ENCODE measurements around the gene NAA40.
"Not testable (repeated sequence)": the region's sequence is repeated elsewhere in the genome, so short reads cannot be mapped to it uniquely, and the experiment has no call there.

The NAA40 gene

DNA sequence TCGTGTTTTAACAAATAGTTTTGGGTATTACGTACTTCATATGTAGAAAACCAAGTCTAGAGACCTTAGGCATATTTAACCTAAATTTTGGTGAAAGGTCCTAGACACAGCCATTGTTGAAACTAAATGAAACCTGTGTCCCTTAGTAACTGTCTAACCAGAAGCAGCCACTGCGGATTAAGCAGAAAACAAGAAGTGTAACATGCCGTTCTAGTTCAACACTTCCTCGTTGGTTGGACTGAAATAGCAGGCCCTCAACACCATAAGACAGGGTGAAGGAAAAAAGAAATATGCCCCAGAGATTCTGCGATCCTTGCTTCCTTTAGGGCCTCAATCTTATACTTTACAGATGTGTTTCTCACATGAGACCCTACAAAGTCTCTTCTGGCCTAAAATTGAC lies 2.0 kb downstream of the NAA40 start:
- DNase-seq: no peak

DNA sequence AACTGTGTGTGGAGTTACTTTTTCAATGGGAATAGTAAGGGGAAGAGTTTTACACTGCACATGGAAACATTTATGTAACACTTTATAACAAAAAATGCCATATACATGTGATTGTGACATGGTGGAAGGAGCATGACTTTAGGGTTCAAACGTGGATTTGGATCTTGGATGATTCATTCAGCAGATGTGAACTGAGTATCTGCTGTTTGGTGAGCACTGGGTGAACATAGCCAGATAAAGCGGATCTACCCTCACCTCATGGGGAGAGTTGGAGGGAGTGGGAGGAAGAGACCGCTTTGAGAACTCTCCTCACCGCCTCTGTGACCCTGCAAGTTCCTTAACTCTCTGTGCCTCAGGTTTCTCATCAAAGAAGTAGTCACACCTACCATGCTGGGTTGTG lies 3.1 kb downstream of the NAA40 start:
- DNase-seq: no peak

DNA sequence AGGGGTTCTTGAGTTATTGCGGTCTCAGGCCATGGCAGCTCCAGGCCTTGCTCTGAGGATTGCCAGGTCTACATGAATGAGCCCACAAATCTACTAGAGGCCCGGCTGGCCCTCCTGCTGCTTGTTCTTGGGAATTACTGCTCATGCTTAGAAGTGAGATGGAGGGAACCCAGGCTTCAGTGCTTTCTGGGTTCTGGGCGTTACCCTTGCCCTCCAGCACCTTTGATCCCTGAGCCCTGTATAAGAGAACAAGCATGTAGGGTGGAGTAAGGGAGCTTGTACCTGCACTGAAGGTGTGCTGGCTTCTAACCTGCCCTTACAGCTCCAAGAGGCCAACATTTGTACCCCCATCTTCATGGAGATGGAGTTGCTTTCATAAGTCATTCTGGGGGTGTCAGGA lies 4.0 kb downstream of the NAA40 start:
- no peak for DNase-seq

DNA sequence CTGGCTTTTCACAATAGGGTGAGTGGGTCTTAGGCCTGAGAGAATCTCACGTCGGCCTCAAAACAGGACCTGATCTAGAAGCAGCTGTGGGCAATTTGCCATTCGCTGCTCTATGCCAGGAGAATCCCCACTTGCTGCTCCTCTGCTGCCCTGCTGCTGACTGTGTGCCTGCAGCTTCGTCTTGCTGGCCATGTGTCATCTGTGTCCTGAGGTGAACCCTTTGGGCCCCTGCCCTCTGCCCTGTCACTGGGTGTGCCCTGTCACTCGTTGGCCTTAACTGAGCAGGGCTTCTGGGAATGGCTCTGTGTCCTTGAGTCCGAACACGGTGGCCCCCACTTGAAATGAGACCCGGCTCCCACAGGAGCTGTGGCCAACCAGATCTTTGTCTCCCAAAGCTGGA lies 6.2 kb downstream of the NAA40 start:
- DNase-seq: no peak

DNA sequence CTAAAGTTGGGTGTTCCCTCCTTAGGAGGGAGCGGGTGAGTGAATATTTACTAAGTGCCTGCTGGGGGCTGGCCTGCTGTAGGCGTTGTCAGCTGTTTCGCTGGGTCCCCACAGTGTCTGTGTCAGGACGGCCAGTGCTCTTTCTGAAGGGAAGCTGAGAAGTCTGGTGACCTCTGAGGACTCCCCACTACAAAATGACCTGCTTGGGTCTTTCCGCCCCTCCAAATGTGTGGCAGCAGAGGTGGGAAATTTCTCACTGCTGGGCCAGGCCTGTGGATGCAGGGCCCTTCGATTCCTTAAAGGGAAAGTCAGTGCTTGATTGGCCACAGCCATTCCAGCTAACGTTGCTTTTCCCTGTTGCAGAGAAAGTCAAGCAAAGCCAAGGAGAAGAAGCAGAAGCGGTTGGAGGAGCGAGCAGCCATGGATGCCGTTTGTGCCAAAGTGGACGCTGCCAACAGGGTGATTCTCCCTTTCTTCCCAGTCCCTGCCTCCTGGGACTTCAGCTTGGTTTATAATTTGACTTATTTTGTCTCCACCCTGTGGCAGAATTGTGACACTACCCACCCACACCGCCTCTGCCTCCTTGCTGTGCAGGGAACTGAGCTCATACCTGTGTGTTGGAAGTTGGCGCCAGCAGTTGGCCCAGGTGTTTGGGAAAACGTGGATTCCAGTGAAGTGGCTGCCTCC lies 6.8 kb downstream of the NAA40 start:
- peak; percentile 37 for DNase-seq

DNA sequence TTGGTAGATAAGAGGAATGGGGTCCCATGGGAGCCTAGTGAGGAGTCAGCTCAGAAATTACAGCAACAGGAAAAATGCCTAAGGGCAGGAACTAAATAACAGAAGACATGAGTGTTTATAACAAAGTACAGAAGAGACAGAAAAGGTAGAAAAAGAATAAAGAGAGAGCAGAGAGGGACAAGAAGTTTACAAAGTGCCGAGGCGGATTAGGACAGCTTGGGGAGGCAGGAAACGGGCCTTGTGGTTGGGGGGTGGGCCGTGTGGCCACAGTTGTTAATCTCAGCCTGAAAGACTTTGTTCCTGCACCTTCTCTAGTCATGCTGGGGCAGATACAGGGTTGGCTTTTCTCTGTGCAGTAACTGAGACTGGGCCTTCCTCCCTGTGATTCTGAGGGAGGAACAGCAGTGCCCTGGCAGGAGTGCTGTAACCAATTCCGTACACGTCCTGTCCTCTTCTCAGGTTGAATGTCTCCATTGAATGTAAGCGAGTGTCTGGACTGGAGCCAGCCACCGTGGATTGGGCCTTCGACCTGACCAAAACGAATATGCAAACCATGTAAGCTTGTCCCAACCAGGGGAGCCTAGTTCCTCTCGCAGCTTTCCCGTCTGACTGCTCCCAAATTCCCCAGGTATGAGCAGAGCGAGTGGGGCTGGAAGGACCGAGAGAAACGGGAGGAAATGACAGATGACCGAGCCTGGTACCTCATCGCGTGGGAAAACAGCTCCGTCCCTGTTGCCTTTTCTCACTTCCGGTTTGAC lies 13.2 kb downstream of the NAA40 start:
- DNase-seq: no peak

DNA sequence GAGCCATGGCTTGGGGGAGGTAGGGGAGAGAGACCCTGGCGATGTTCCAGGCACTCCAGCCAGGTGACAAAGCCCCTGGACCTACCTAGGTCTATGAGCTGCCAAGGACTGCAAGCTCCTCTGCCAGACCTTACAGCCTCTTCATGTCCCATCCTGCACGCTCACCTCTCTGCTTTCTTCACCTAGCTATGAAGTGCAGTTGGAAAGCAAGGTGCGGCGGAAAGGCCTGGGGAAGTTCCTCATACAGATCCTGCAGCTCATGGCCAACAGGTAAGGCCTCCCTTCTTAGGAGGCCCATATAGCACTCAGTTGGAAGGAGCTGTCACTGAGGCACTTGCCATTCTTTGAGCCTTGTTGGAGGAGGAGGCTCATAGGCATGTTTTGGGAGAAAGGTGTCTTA lies 13.8 kb downstream of the NAA40 start:
- DNase-seq: no peak

DNA sequence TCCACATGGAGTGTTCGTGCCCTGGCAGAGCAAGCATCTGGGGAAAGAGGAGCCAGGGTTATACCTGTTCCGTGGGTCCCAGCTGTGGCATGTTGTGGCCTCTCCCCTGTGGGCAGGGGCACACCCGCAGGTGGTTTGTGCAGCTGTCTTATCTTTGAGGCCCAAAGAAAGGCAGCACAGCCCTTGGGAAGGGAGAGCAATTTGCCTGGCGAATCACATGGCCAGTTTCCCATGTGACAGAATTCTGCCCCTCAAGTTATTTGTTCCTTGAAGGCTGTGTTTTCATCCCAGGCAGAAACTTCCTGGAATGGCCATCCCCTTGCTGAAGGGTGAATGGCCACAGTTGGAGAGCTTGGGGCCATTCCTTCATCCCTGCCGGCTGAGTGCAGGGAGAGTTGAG lies 19.2 kb downstream of the NAA40 start:
- no peak for DNase-seq

DNA sequence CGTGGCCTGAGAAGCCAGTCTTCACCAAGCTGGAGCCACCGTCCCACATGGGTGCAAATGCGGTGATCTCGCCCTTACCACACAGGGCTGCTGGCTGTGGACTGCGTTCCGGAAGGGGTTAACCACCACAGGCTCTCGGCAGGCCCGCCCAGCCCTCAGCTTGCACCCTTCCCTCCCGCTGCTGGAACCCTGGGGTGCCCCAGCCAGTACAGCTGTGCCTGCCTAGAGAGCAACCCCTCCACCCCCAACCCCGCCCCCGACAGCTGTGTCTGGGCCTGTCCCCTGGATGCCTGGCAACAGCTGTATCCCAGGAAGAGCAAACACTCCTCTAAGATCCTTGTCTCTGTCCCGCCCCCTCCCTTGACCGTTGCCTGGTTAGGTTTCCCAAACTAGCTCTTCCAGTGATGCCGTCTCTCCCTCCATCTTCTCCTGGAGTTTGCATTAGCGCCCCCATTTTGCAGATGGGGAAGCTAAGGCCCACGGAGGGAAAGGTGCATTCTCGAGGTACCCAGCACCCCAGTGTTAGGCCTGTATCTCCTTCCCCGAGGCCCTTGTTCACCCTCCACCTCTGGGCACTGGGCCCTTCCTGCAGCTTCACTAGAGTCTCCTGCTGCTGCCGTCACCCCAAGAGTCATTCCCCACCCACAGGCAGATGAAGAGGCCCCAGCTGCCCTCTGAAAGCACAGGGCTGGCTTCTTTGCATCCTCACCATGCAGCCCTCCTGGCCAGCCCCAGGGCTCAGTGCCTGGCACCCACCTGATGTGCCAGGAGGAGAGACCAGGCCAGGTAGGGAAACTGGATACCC lies 23.0 kb downstream of the NAA40 start:
- DNase-seq: no peak

DNA sequence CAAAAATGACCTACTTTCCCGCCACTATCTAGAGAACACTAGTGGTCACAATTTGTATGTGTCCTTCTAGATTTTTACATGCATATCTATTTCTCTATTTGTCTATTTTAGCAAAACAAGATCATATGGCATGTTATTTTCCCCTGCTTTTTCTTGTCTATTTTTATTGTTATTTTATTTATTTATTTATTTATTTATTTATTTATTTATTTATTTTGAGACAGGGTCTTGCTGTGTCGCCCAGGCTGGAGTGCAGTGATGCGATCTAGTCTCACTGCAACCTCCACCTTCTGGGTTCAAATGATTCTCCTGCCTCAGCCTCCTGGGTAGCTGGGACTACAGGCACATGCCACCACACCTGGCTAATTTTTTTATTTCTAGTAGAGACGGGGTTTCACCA lies 25.1 kb downstream of the NAA40 start:
- not testable (repeated sequence) for DNase-seq

DNA sequence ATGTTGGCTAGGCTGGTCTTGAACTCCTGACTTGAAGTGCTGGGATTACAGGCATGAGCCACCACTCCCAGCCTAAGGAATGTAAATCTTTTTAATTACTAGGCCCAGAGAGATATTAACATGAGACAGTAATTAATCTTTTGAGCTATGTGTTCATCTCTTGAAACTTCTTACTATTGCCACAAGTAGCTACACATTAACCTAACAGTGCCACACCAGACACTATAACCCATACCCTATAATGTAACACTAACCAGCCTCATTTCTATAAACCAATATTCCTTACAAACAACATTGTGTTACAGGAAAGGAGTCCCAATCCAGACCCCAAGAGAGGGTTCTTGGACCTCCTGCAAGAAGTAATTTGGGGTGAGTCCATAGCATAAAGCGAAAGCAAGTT lies 27.6 kb downstream of the NAA40 start:
- no peak for DNase-seq

DNA sequence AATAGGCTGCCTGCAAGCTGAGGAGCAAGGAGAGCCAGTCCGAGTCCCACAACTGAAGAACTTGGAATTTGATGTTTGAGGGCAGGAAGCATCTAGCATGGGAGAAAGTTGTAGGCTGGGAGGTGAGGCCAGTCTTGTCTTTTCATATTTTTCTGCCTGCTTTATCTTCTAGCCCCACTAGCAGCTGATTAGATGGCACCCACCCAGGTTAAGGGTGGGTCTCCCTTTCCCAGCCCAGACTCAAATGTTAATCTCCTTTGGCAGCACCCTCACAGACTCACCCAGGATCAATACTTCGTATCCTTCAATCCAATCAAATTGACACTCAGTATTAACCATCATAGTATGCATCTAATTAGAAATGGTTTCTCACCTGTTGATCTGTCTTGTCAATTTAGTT lies 30.7 kb downstream of the NAA40 start:
- DNase-seq: no peak

DNA sequence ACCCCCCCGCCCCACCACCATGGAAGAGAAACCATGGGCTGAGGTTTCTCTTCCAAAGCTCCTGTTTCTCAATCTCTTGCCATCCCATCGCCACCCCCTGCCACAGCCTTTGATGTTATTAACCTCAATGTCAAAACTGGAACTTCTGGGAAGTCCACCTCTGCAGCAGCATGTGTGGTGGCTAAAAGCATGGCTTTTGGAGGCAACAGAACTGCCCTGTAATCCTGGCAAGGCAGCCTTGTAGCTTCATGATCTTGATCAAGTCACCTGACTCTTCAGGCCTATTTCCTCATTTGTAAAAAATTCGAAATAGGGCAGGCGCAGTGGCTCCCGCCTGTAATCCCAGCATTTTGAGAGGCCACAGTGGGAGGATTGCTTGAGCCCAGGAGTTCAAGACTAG lies 32.1 kb downstream of the NAA40 start:
- DNase-seq: no peak

DNA sequence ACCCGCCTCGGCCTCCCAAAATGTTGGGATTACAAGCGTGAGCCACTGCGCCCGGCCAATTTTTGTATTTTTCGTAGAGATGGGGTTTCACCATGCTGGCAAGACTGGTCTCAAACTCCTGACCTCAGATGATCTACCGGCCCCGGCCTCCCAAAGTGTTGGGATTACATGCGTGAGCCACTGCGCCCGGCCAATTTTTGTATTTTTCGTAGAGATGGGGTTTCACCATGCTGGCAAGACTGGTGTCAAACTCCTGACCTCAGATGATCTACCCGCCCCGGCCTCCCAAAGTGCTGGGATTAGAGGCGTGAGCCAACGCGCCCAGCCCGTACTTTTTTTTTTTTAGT lies 35.1 kb downstream of the NAA40 start:
- DNase-seq: not testable (repeated sequence)

DNA sequence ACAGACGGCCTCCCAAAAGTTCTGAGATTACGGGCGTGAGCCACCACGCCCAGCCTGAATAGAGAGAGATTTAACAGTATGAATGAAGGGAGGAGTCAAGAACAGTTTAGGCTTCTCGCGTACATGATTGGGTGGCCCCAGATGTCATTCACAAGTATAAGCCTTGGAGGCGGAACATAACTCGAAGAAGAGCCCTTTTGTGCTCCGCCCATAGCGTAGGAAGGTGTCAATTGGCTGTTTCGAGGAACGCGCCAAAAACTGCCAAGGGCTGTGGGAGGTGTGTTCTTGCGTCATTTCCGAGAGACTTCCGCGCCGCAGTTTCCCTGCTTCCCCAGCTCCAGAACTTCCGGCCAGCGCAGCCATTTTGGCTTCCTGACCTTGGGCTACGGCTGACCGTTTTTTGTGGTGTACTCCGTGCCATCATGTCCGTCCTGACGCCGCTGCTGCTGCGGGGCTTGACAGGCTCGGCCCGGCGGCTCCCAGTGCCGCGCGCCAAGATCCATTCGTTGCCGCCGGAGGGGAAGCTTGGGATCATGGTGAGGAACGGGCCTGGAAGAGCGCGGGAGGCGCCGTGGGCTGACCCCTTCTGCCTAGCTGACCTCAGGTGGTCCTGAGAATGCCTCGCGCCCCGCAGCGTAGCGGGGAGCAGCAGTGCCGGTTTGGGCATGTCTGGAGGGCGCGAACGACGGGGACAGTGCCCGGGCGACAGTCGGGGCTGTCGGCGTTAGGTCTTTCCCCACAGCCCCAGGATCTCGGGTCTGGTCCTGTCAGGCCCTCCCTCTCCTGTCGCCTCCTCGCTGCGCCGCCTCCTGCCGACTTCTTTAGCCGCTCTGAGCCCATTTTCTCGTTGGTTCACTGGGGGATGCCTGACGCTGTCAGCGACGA lies 35.7 kb downstream of the NAA40 start, which contains the start of gene COX8A:
Gene COX8A, plus strand, starts transcription at position 362 of the 885 bp plus-strand sequence. Its CDS starts 61 bp downstream, at position 423.
- DNase-seq: peak; percentile 95

DNA sequence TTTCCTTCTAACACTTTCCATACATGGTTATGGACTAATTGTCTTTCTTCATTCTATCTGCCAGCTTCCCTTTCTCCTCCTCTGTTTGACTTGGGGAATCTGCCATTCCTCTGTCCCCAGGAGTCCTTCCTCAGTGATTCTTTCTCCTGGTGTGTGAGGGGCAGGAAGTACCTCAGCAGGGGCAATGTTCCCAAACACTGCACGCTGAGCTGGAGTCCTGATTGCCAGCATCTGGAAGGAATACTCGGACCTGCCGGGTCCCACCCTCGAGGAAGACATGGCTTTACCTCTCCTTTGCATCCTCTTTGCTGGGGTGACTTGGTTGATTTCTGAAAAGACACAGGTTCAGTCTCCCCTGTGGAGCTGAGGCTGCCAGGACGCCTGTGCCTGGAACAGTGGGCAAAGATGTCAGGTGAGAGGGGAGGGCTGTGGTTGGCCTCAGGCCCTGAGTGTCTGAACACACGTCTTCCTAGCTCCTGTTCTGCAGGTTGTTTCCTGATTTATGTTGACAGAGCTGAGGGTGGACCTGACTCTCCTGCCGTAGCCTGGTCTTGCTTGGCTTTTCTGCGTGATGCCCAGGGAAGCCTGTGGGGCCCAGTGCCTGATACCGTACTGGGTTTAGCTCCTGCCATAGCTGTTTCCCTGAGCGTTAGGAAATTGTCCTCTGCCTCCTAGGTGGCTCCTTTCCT lies 39.9 kb downstream of the NAA40 start:
- DNase-seq: no peak

DNA sequence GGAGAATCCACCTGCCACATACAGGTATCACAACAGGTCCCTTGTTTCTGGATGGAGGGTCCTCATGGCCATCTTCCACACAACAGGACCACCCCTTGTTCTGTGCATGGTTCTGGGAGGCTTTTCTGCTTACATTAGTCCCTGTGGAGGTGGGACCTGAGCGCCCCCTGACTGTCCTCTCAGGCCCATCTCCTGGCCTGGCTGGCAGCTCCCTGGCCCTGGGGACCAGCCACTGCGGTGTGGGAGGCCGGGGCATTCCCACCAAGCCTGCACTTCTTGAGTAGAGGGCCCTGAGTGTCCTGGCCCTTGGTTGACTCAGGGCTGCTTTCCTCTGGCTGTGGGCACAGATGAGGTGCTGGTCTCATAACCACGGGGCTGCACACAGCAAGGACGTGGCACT lies 40.6 kb downstream of the NAA40 start:
- DNase-seq: no peak

DNA sequence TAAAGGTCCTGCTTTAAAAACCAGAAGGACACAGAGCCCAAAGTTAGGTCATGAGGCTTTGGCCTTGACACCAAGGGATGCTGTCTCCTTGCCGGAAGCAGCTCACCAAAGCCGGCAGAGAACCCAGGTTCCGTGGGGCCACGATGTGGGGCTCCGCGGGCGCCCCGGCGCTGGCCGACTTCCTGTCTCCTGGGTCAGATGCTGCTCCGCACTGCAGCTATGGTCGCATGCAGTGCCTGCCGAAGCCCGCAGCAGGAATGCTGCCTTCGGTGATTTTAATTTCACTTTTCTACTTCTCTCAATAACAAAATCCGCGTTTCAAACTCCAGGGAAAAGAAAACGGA lies 47.0 kb downstream of the NAA40 start:
- peak; percentile 56 for DNase-seq

DNA sequence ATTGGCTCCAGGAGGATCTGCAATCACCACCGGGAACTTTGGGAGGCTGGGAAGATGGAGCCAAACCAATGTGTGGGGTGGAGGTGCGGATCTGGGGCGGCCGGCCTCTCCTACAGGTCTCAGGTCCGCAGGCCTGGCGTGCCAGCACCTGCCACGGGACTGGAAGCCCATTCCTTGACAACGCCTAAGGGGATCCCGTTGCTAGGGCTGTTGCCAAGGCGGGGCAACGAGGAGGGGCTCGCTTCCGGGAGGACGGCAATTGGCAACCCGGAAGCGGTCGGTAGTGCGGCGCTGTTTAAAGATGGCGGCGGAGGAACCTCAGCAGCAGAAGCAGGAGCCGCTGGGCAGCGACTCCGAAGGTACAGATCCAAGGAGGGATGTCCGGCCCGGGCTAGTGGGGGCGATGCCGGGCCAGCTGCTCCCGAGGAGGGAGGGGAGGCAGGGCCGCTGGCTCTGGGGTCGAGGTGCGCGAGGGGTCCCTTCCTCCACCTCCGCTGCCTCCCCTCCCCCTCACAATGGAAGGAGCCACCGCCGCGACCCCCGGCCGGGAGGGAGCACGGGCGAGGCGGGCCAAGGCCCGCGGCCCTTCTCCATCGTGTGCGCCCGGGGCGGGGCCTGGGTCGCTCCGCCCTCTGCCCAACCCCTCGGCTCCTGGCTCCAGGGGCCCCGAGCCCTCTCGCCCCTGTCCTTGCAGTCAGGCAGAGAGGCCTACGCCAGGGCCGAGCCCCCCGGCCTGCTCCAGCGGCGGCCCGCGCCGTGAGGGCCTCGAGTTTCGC lies 47.5 kb downstream of the NAA40 start, which contains the start of gene OTUB1:
Gene OTUB1, plus strand, starts transcription at position 283 of the 776 bp plus-strand sequence. Its CDS starts 19 bp downstream, at position 302.
- DNase-seq: peak; percentile 84

DNA sequence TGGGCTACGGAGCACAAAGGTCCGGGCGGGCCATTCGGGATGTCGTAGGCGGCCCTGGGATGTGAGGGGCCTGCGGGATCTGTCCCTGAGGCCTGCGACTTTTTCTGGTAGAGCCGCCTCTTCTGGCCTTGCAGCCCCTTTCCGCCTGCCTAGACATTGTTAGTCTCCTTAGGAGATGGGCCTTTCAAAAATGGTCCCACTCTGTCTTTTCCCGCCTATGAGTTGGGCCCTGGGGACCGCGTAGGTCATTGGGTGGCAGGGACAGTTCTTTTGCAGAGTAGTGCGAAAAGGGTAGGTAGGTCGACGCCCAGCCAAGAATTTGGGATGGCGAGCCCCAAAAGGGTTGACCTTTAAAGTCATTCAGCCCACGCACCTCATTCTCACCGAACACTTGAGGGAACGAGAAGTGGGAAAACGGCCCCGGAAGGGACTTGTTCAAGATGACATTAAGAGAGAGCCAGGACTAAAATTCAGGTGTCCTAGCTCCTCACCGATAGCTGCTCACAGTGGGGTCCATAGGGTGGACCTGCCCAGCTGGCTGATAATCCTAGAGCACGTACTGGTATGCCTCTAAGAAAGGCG lies 48.2 kb downstream of the NAA40 start:
- DNase-seq: no peak

DNA sequence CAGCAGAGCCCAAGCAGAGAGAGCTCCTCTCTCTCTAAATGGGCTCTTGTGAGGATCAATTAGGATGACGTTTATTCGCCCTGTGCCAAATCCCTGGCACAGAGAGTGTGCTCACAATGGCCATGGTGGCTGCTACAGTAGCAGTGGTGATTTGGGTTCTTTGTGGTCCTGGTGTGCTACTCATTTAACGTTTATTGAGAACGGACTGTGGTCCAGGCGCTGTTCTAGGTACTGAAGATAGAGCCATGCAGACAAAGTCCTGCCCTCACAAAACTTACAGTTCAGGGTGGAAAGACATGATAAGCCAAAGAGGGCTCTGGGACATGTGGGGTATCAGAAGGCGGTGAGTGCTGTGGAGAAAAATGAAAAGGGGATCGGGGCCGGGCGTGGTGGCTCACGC lies 52.8 kb downstream of the NAA40 start:
- no peak for DNase-seq

Measured in effector CD4-positive, alpha-beta T cell (primary cell).